ENCODE results near the gene NSMF.

Gene NSMF

GRCh38 chr9:137448602-137448962 is 10.6 kb downstream of the NSMF start:
- no peak for DNase-seq (ENCODE audit: low read depth in 4 of 4, low spot score in 1 of 4)

- DNase-seq (ENCODE audit: low read depth in 4 of 4, low spot score in 1 of 4), result no peak
Observed at GRCh38 chr9:137447722-137448601, 11.2 kb downstream of the NSMF start.

GRCh38 chr9:137446851-137447471 is 12.2 kb downstream of the NSMF start:
- no peak for DNase-seq (ENCODE audit: low read depth in 4 of 4, low spot score in 1 of 4)

- DNase-seq (ENCODE audit: low read depth in 4 of 4, low spot score in 1 of 4), result no peak
Observed at GRCh38 chr9:137445930-137446431, 13.2 kb downstream of the NSMF start.

GRCh38 chr9:137445275-137445807 is 13.8 kb downstream of the NSMF start:
- DNase-seq (ENCODE audit: low read depth in 4 of 4, low spot score in 1 of 4), result peak; percentile 65 to 84 (median 80)

- DNase-seq (ENCODE audit: low read depth in 4 of 4, low spot score in 1 of 4), result no peak
Observed at GRCh38 chr9:137444106-137444790, 14.9 kb downstream of the NSMF start.

GRCh38 chr9:137441935-137442321 is 17.2 kb downstream of the NSMF start:
- DNase-seq (ENCODE audit: low read depth in 4 of 4, low spot score in 1 of 4), result no peak

- no peak for DNase-seq (ENCODE audit: low read depth in 4 of 4, low spot score in 1 of 4)
Observed at GRCh38 chr9:137441289-137441934, 17.7 kb downstream of the NSMF start, which contains the start of gene ENTPD8. TSS of gene ENTPD8 (minus strand) at chr9:137441357. CDS start at chr9:137438285, 3,072 bp downstream.

- no peak for DNase-seq (ENCODE audit: low read depth in 4 of 4, low spot score in 1 of 4)
Observed at GRCh38 chr9:137439158-137439714, 19.9 kb downstream of the NSMF start.

GRCh38 chr9:137438591-137439157 is 20.5 kb downstream of the NSMF start:
- DNase-seq (ENCODE audit: low read depth in 4 of 4, low spot score in 1 of 4), result no peak

GRCh38 chr9:137437691-137438590 is 21.2 kb downstream of the NSMF start:
- no peak for DNase-seq (ENCODE audit: low read depth in 4 of 4, low spot score in 1 of 4)

- DNase-seq (ENCODE audit: low read depth in 4 of 4, low spot score in 1 of 4), result no peak
Observed at GRCh38 chr9:137436761-137437600, 22.2 kb downstream of the NSMF start.

- DNase-seq (ENCODE audit: low read depth in 4 of 4, low spot score in 1 of 4), result no peak
Observed at GRCh38 chr9:137435980-137436760, 23.0 kb downstream of the NSMF start.

GRCh38 chr9:137435381-137435891 is 23.7 kb downstream of the NSMF start:
- DNase-seq (ENCODE audit: low read depth in 4 of 4, low spot score in 1 of 4), result no peak

- DNase-seq (ENCODE audit: low read depth in 4 of 4, low spot score in 1 of 4), result no peak
Observed at GRCh38 chr9:137434498-137435380, 24.4 kb downstream of the NSMF start.

- no peak for DNase-seq (ENCODE audit: low read depth in 4 of 4, low spot score in 1 of 4)
Observed at GRCh38 chr9:137433916-137434431, 25.2 kb downstream of the NSMF start.

Measured in stimulated activated CD4-positive, alpha-beta T cell treated with anti-CD3 and anti-CD28 coated beads, Interleukin-1b, Interleukin-23, amount 100 ng/mL, for 24 hours (primary cell).